Measurements from ENCODE around the gene EIF1. TPM values are rescaled to one million over a fixed set of nuclear protein-coding genes. Genes with fewer than 3 reads are reported as not detected.
A peak's percentile ranks its signal among the peaks of the same experiment; 100 is the strongest.

Gene EIF1
- total RNA-seq, 2 donors from 2014 or later = 2,426 to 2,697 TPM

DNA sequence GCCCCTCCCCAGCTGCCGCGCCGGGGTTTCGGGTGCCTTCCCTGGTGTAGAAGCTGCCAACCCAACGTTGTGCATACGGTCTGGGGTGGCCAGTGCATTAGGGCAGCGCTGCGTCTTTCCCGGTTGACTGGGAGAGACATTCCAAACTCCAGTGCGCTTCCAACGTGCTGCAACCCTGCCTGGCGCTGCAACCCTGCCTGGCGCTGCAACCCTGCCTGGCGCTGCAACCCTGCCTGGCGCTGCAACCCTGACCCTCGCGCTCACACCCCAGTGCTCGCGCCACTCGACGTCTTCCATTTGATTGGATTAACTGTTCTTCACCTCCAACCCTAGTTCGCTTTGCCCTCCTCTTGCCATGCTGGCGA is 46.2 kb downstream of the EIF1 start:
- DNase-seq (no peak), ATAC-seq (no peak)
- peaks cover 3% of the 10 kb centered on the region for H3K36me3 Mint-ChIP-seq (ENCODE audit: low read depth)
- H3K4me3 Mint-ChIP-seq = peak overlapping the region; percentile 78
- peaks cover 56% of the 10 kb centered on the region for H3K27me3 Mint-ChIP-seq
- H3K4me1 Mint-ChIP-seq = peaks cover 14% of the 10 kb centered on the region
- no peak overlapping the region for H3K27ac Mint-ChIP-seq
- no peaks in the 10 kb centered on the region for H3K9me3 ChIP-seq (ENCODE audit: control insufficient read depth, low read length, poor library complexity, severe bottlenecking)

DNA sequence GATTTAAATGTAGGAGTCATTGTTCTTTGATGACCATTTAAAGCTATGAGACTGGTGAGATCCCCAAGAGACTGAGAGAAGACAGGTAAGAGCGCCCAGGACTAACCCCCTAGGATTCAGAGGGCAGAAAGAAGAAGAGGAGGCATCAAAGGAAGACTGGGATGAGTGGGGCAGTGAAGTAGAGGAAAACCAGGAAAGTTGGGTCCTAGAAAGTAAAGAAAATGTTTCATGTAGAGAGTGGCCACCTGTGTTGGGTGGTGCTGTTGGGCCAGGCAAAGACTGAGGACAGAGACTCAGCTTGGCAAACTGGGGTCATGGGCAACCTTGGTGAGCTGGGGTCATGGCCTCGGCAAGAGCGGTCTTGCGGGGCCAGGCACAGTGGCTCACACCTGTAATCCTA is 47.1 kb downstream of the EIF1 start:
- H3K9me3 ChIP-seq (ENCODE audit: control insufficient read depth, low read length, poor library complexity, severe bottlenecking) = no peaks in the 10 kb centered on the region
- no peak overlapping the region for H3K4me3 Mint-ChIP-seq
- DNase-seq = no peak
- ATAC-seq = no peak
- H3K36me3 Mint-ChIP-seq (ENCODE audit: low read depth) = peaks cover 3% of the 10 kb centered on the region
- peaks cover 14% of the 10 kb centered on the region for H3K4me1 Mint-ChIP-seq
- H3K27me3 Mint-ChIP-seq = peaks cover 56% of the 10 kb centered on the region
- no peak overlapping the region for H3K27ac Mint-ChIP-seq

DNA sequence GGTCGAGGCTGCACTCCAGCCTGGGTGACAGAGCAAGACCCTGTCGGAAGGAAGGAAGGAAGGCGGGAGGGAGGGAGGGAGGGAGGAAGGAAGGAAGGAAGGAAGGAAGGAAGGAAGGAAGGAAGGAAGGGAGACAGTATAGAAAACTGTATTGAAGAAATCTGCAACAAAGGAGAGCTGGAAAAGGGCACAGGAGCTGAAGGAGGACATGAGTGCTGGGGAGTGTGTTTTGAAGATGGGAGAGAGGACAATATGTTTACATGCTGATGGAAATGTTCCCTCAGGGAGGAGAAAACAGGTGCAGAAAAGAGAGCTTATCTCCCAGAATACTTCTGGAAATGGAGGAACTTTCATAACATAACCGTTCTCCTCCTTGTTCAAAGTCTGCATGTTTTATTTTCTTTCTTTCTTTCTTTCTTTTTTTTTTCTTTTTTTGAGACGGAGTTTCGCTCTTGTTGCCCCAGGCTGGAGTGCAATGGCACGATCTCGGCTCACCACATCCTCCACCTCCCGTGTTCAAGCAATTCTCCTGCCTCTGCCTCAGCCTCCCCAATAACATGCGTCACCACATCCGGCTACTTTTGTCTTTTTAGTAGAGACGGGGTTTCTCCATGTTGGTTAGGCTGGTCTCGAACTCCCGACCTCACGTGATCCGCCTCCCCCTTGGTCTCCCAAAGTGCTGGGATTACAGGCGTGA is 48.4 kb downstream of the EIF1 start:
- H3K27me3 Mint-ChIP-seq = peaks cover 43% of the 10 kb centered on the region
- H3K27ac Mint-ChIP-seq = no peak overlapping the region
- peak; percentile 8 for ATAC-seq
- no peaks in the 10 kb centered on the region for H3K9me3 ChIP-seq (ENCODE audit: control insufficient read depth, low read length, poor library complexity, severe bottlenecking)
- H3K36me3 Mint-ChIP-seq (ENCODE audit: low read depth) = peaks cover 3% of the 10 kb centered on the region
- H3K4me1 Mint-ChIP-seq = peaks cover 14% of the 10 kb centered on the region
- no peak for DNase-seq
- H3K4me3 Mint-ChIP-seq = peak overlapping the region; percentile 45

DNA sequence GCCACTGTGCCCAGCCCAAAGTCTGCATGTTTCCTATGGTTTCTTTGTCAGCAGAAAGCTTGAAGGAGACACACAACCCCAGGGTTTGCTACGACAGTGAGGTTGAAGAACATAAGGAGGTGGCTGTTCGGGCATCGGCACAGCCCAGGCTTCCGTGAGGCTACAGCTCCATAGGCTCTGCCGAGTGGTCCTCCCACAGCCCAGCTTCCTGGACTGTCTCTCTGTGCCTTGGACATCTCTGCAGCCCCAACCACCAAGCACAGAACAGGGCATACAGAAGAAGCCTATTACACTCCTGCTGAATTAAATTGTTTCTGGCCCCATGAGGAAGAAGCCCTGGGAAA is 49.0 kb downstream of the EIF1 start:
- H3K27ac Mint-ChIP-seq = no peak overlapping the region
- H3K36me3 Mint-ChIP-seq (ENCODE audit: low read depth) = peaks cover 3% of the 10 kb centered on the region
- H3K4me3 Mint-ChIP-seq = peak overlapping the region; percentile 45
- no peaks in the 10 kb centered on the region for H3K9me3 ChIP-seq (ENCODE audit: control insufficient read depth, low read length, poor library complexity, severe bottlenecking)
- H3K4me1 Mint-ChIP-seq = peaks cover 14% of the 10 kb centered on the region
- peaks cover 37% of the 10 kb centered on the region for H3K27me3 Mint-ChIP-seq
- ATAC-seq (peak; percentile 32), DNase-seq (no peak)

DNA sequence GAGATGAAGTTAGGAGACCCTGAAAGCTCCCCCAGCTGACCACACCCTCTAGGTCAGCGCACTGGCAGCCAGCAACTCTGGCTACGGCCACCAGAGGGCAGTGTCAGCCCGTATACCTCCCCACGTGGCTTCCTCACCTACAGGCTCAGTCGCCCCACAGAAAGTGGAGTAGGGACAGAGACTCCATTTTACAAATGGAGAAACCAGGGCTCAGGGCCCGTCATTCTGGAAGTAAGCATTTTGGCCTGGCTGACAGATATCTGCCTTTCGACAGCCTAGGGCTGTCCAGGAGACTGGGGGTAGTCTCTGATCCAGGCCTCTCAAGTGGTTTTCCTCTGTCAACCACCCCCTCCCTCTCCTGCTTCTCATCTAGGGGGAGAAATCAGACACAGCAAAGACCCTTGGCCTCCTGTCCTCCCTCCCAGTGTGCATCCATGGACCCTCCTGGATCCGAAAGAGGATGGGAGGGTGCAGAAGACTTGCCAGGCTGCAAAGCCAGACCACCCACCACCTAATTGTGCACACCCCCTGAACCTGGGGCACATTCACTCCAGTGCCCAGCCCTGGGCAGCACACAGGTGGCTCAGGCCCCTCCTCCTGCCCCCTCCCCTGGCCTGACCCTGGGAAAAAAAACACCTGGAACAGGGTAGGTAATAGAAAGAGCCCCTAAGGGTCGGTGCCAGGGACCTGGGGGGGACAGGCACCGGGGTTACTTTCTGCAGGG is 49.6 kb downstream of the EIF1 start:
- H3K27ac Mint-ChIP-seq = peak overlapping the region; percentile 21
- peaks cover 14% of the 10 kb centered on the region for H3K4me1 Mint-ChIP-seq
- H3K4me3 Mint-ChIP-seq = peak overlapping the region; percentile 45
- DNase-seq (peak; percentile 56 to 69 (median 61)), ATAC-seq (peak; percentile 94)
- peaks cover 3% of the 10 kb centered on the region for H3K36me3 Mint-ChIP-seq (ENCODE audit: low read depth)
- no peaks in the 10 kb centered on the region for H3K9me3 ChIP-seq (ENCODE audit: control insufficient read depth, low read length, poor library complexity, severe bottlenecking)
- H3K27me3 Mint-ChIP-seq = peaks cover 36% of the 10 kb centered on the region

DNA sequence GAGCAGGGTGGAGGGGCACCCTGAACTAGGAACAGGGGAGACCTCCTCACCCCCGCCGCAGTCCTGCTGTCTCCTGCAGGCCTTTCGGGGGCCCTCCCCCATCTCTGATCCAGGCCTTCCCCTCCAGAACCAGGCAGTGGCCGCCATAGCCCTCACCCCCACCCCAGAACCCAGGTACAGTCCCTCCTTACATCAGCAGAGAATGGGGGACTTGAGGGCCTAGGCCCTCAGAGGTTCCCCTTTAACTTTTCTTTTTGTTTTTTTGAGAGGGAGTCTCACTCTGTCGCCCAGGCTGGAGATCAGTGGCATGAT is 50.1 kb downstream of the EIF1 start:
- no peak for DNase-seq
- Mint-ChIP-seq H3K4me1 (peaks cover 11% of the 10 kb centered on the region), H3K4me3 (no peak overlapping the region), H3K27me3 (peaks cover 36% of the 10 kb centered on the region), H3K27ac (no peak overlapping the region), H3K36me3 (ENCODE audit: low read depth) (peaks cover 3% of the 10 kb centered on the region)
- no peak for ATAC-seq
- H3K9me3 ChIP-seq (ENCODE audit: control insufficient read depth, low read length, poor library complexity, severe bottlenecking) = no peaks in the 10 kb centered on the region

DNA sequence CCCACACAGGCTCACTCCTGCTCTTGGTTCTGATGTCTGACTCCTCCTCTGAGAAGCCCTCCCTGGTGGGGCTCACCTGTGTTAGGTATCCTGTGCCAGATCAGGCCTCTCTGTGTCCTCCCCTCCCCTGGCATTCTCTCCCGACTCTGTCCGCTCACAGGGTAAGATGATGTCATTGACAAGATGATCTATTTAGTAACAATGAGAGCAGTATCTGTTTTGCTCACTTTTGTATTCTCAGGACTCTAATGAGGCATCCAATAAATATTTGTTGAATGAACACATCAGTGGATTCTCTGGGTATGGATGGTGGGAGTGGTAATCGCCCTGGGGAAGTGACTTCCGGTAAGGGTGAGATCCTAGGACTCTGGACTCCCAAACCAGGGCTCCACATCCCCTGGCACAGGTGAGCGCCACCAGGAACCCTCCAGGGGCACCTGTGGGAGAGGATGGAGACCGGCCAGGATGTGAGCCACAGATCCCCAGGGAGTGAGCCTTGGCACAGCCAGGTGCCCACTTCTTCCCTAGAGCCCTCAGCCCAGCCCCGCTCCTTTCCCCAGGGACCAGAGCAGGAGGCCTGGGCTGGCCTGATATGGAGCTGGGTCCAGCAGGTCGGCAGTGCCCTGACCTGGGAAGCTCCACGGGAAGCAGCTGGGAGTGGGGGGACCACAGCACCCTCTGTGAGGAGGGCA is 51.1 kb downstream of the EIF1 start:
- H3K9me3 ChIP-seq (ENCODE audit: control insufficient read depth, low read length, poor library complexity, severe bottlenecking) = no peaks in the 10 kb centered on the region
- peaks cover 10% of the 10 kb centered on the region for H3K4me1 Mint-ChIP-seq
- H3K27ac Mint-ChIP-seq = no peak overlapping the region
- peaks cover 3% of the 10 kb centered on the region for H3K36me3 Mint-ChIP-seq (ENCODE audit: low read depth)
- ATAC-seq (no peak), DNase-seq (no peak)
- no peak overlapping the region for H3K4me3 Mint-ChIP-seq
- H3K27me3 Mint-ChIP-seq = peaks cover 36% of the 10 kb centered on the region

DNA sequence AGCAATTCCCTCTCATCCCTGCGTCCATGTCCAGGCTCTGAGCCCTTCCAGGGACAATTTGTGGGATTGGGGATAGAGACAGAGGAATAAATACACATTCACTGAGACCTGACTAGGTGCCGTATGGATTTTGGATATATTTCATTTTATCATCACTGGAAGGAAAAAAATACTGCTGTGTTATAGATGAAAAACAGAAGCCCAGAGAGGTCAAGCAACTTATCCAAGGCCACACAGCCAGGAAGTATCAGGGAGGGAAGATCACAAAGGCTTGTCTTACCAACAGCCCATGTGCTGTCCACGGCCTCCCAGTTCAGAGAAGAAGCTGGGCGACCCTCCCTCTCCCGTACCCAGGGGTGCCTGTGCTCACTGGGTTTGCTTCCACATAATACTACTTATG is 51.8 kb downstream of the EIF1 start:
- Mint-ChIP-seq H3K4me3 (no peak overlapping the region), H3K4me1 (peaks cover 7% of the 10 kb centered on the region)

DNA sequence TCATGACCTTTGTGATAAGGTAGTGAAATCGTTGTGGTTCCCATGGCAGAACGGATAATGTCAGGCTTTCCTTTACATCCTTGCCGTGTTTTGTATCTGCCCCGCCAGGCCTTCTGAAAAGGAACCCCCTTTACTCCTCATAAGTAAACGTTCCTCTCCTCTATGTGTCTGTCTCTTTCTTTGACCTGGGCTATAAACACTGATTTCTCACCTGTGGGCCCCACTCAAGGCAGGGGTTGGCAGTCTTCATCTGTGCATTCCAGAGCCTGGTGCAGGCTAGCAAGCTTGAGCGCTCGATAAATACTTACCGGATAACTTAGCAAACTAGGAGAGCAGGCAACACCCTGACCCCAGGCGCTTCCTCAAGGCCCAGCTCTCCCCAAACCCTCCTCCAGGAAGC is 53.0 kb downstream of the EIF1 start:
- no peak overlapping the region for H3K27ac Mint-ChIP-seq
- ATAC-seq (no peak), DNase-seq (no peak)
- no peak overlapping the region for H3K4me3 Mint-ChIP-seq
- peaks cover 9% of the 10 kb centered on the region for H3K4me1 Mint-ChIP-seq
- H3K36me3 Mint-ChIP-seq (ENCODE audit: low read depth) = peaks cover 4% of the 10 kb centered on the region
- H3K9me3 ChIP-seq (ENCODE audit: control insufficient read depth, low read length, poor library complexity, severe bottlenecking) = no peaks in the 10 kb centered on the region
- peaks cover 23% of the 10 kb centered on the region for H3K27me3 Mint-ChIP-seq

More for the DNA sequence above, 51.8 kb downstream of the EIF1 start:
- no peak for ATAC-seq
- Mint-ChIP-seq H3K27ac (no peak overlapping the region), H3K27me3 (peaks cover 29% of the 10 kb centered on the region), H3K36me3 (ENCODE audit: low read depth) (peaks cover 3% of the 10 kb centered on the region)
- H3K9me3 ChIP-seq (ENCODE audit: control insufficient read depth, low read length, poor library complexity, severe bottlenecking) = no peaks in the 10 kb centered on the region
- DNase-seq = no peak

Other genes with a start within 250 kb of the EIF1 start
- not detected for gene KRT38, start 247.9 kb upstream of the EIF1 start, total RNA-seq
- not detected for gene KRT32, start 221.5 kb upstream of the EIF1 start, total RNA-seq
- not detected for gene KRT35, start 207.7 kb upstream of the EIF1 start, total RNA-seq
- not detected for gene KRT36, start 199.0 kb upstream of the EIF1 start, total RNA-seq
- gene KRT13, start 183.3 kb upstream of the EIF1 start, total RNA-seq = not detected
- gene KRT15, start 170.0 kb upstream of the EIF1 start, total RNA-seq = not detected
- not detected for gene KRT19, start 160.6 kb upstream of the EIF1 start, total RNA-seq
- gene KRT9, start 116.8 kb upstream of the EIF1 start, total RNA-seq = not detected
- gene KRT14, start 102.0 kb upstream of the EIF1 start, total RNA-seq = not detected
- gene KRT16, start 76.1 kb upstream of the EIF1 start, total RNA-seq = not detected
- gene KRT17, start 64.3 kb upstream of the EIF1 start, total RNA-seq = not detected
- gene GAST, start 23.4 kb downstream of the EIF1 start, total RNA-seq = not detected
- 1 to 10 TPM in 1 of 2 donors, under 1 TPM in 1; 0.15 to 1.3 TPM for gene HAP1, start 45.8 kb downstream of the EIF1 start, total RNA-seq
- 1 to 10 TPM in 1 of 2 donors, under 1 TPM in 1; 0.63 to 1.4 TPM for gene JUP, start 97.8 kb downstream of the EIF1 start, total RNA-seq
- 1 to 10 TPM; 1.7 to 2.0 TPM for gene P3H4, start 123.1 kb downstream of the EIF1 start, total RNA-seq
- gene FKBP10, start 124.1 kb downstream of the EIF1 start, total RNA-seq = not detected
- 10 to 100 TPM; 23.1 to 28.9 TPM for gene NT5C3B, start 147.3 kb downstream of the EIF1 start, total RNA-seq
- gene KLHL10, start 148.9 kb downstream of the EIF1 start, total RNA-seq = not detected
- gene KLHL11, start 176.5 kb downstream of the EIF1 start, total RNA-seq = 10 to 100 TPM; 17.7 to 31.6 TPM
- 10 to 100 TPM; 65.5 to 73.4 TPM for gene ACLY, start 230.1 kb downstream of the EIF1 start, total RNA-seq
- gene ODAD4, start 241.7 kb downstream of the EIF1 start, total RNA-seq = 1 to 10 TPM; 3.7 to 4.3 TPM